C4-2B (cell line): ENCODE results near the gene INPPL1.

Experiments used
- CTCF ChIP-seq: fragments of 450-650 bp; conservative IDR thresholded peaks from 2 replicates; pipeline ENCODE4 v1.5.1; 2017; ENCODE audit warnings: mild to moderate bottlenecking
- ZFX ChIP-seq: fragments of 450-650 bp; IDR thresholded peaks from 2 replicates; pipeline ENCODE4 v1.6.1; 2017

- no peak for TF ChIP-seq CTCF
- no peak for TF ChIP-seq ZFX
These were observed 20.8 kb downstream of the INPPL1 start for GRCh38 chr11:72245263-72245816.
